ENCODE results near the gene CAMK1D.

CAMK1D gene

GRCh38 chr10:12811826-12812225 is 462.5 kb downstream of the CAMK1D start:
- no peak overlapping the region for H3K4me3 ChIP-seq (ENCODE audit: low read depth, low read length)
- TF ChIP-seq, protein P1, sequence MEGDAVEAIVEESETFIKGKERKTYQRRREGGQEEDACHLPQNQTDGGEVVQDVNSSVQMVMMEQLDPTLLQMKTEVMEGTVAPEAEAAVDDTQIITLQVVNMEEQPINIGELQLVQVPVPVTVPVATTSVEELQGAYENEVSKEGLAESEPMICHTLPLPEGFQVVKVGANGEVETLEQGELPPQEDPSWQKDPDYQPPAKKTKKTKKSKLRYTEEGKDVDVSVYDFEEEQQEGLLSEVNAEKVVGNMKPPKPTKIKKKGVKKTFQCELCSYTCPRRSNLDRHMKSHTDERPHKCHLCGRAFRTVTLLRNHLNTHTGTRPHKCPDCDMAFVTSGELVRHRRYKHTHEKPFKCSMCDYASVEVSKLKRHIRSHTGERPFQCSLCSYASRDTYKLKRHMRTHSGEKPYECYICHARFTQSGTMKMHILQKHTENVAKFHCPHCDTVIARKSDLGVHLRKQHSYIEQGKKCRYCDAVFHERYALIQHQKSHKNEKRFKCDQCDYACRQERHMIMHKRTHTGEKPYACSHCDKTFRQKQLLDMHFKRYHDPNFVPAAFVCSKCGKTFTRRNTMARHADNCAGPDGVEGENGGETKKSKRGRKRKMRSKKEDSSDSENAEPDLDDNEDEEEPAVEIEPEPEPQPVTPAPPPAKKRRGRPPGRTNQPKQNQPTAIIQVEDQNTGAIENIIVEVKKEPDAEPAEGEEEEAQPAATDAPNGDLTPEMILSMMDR (IDR thresholded peaks at IDR 0.05; ENCODE audit: control insufficient read depth, extremely low read depth, insufficient read depth), result no peak
- no peak for DNase-seq (ENCODE audit: low read depth)

DNA sequence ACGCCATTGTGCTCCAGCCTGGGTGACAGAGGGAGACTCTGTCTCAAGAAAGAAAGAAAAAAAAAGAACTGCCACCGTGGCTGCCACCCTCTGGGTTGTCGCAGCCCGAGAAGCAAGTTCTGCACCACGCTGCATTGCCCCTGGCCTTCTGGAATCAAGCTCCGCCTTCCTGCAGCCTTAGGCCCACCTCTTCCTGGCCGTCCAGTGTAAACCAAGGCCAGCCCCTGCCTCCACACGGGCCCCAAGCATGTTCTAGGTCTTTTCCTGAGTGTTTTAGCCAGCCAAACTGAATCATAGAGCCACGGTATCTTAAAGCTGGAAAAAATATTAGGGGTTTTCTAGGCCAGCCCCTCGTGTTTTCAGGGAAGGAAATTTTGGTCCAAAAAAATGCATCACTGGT is 463.2 kb downstream of the CAMK1D start:
- TF ChIP-seq, protein P1 (IDR thresholded peaks at IDR 0.05; ENCODE audit: control insufficient read depth, extremely low read depth, insufficient read depth), result no peak
- DNase-seq (ENCODE audit: low read depth), result no peak
- no peak overlapping the region for H3K4me3 ChIP-seq (ENCODE audit: low read depth, low read length)

DNA sequence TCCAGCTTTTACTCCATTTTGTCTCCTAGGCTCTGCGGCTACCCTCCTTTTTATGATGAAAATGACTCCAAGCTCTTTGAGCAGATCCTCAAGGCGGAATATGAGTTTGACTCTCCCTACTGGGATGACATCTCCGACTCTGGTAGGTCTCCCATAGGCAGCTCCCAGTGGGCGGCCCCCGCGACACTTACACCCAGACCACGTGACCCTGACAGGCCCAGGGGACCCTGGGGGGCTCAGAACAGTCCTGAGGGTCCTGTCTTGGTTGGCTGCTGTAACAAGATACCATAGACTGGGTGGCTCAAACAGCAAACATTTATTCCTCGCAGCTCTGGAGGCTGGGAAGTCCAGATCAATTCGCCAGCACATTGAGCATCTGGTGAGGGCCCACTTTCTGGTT is 464.8 kb downstream of the CAMK1D start:
- TF ChIP-seq, protein P1 (IDR thresholded peaks at IDR 0.05; ENCODE audit: control insufficient read depth, extremely low read depth, insufficient read depth), result no peak
- no peak for DNase-seq (ENCODE audit: low read depth)
- H3K4me3 ChIP-seq (ENCODE audit: low read depth, low read length), result no peak overlapping the region

DNA sequence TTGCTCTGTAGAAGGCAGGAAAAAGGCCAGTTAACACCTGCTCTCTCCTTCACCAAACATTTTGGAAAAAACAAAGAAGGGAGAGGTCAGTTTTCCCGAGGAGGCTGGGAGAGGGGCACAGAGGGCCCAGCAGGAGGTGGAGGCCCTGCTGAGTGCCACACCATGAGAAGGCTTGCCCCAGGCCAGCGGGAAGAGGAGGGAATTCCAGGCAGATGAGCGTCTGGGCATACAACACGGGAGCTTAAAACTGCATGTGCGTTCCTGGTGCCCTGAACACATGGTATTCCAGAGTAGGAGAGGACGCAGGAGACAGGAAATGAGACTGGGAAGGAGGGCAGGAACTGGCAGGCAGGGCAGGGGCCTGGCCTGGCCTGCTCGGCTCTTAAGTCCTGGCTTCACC is 469.7 kb downstream of the CAMK1D start:
- TF ChIP-seq, protein P1 (IDR thresholded peaks at IDR 0.05; ENCODE audit: control insufficient read depth, extremely low read depth, insufficient read depth), result no peak
- DNase-seq (ENCODE audit: low read depth), result no peak
- no peak overlapping the region for H3K4me3 ChIP-seq (ENCODE audit: low read depth, low read length)

- H3K4me3 ChIP-seq (ENCODE audit: low read depth, low read length), result no peak overlapping the region
- no peak for DNase-seq (ENCODE audit: low read depth)
- TF ChIP-seq, protein P1 (IDR thresholded peaks at IDR 0.05; ENCODE audit: control insufficient read depth, extremely low read depth, insufficient read depth), result no peak
Observed at GRCh38 chr10:12819656-12820055, 470.3 kb downstream of the CAMK1D start.

GRCh38 chr10:12822126-12822892 is 473.0 kb downstream of the CAMK1D start:
- TF ChIP-seq, protein P1 (IDR thresholded peaks at IDR 0.05; ENCODE audit: control insufficient read depth, extremely low read depth, insufficient read depth), result no peak
- DNase-seq (ENCODE audit: low read depth), result no peak
- no peak overlapping the region for H3K4me3 ChIP-seq (ENCODE audit: low read depth, low read length)

GRCh38 chr10:12822893-12823170 is 473.5 kb downstream of the CAMK1D start:
- TF ChIP-seq, protein P1 (IDR thresholded peaks at IDR 0.05; ENCODE audit: control insufficient read depth, extremely low read depth, insufficient read depth), result no peak

More at GRCh38 chr10:12822893-12823170, 473.5 kb downstream of the CAMK1D start:
- DNase-seq (ENCODE audit: low read depth), result no peak
- H3K4me3 ChIP-seq (ENCODE audit: low read depth, low read length), result no peak overlapping the region
